ENCODE results near the gene EDN2. TPM values are rescaled to one million over a fixed set of nuclear protein-coding genes. Genes with fewer than 3 reads are reported as not detected.

The EDN2 gene
- total RNA-seq, 1 donor from 2014 or later: 0.27 TPM

GRCh38 chr1:41519667-41520066 is 35.2 kb upstream of the EDN2 start:
- ATAC-seq: no peak
- intact Hi-C loops (cut with micrococcal nuclease): no loop called here
- no peak for DNase-seq

DNA sequence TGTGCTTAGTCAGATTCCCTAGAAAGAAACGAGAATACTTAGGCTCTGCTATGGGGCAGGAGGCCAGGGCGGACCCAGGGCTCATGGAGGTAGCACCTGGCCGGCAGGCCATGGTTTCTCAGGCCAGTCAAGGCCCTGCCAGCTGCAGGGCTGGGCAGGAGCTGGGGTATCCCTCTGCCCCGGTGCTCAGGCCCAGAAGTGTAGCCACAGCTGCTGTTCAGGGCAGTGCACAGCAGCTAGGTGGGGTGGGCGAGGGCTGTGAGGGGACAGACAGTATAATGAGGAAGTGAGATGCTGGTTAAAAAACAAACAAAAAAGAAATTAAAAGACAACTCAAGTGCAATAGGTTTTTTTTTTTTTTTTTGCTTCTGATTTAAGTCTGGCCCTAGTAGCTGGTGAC is 34.0 kb upstream of the EDN2 start:
- intact Hi-C loops (cut with micrococcal nuclease): no loop called here
- no peak for ATAC-seq
- no peak for DNase-seq

DNA sequence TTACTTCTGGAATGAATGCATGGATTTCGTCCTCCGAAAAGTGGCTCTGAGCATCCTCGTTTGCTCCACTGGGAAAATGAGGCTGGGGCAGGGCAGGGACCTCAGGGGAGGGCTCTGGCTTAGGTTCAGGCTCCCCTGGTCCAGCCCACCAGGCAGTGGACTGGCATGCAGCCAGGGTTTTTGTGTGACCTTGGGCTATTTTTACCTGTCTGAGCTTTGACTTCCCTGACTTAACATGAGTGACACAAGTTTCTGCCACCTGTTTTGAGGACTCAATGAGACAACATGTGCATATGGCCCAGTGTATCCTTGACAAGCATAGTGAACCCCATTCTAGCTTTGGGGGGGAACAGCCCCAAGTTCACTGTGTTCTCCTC is 32.6 kb upstream of the EDN2 start:
- ATAC-seq: peak; percentile 4
- intact Hi-C loops (cut with micrococcal nuclease): no loop called here
- DNase-seq: no peak

DNA sequence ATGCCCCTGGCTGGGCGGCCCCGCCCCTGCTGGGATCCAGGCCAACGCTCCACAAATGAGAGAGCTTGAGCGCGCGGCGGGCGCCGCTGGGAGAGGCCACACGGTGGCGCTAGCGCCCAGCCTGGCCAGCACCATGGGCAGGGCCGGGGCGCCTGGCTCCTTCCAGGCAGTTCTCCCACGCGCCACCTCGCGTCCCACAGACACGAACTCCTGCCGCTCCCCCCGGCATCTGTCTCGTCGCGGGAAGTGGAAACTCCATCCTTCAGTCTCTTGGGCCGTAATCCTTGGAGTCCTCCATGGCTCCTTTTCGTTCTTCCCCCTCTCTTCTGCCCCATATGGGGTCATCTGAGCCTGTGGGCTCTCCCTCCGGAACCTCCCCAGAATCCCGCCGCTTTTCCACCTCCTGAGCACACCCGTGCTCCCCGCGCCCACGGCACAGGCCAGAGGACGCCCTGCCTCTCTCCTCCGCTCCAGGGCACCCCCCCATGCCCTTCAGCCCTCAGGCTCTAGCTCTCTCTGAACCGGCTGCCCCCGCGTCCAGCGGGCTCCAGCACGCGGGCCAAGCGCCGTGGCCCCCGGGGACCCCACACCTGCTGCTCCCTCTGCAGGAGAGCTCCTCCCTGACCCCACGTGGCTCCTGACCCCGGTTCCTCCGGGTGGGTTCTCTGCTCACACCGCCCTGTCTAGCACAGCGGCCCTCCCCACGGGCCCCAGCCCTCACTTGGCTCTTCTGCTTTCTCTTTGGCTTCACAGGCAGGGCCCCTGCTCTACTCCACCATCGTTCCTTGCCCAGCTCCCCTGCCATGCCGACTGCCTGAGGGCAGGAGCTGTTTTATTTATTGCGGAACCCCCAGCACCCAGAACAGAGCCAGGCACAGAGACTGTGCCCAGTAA is 31.9 kb upstream of the EDN2 start:
- ATAC-seq (peak; percentile 95), DNase-seq (peak; percentile 97)
- intact Hi-C loops (cut with micrococcal nuclease): no loop called here

GRCh38 chr1:41515778-41516167 is 31.3 kb upstream of the EDN2 start:
- DNase-seq: no peak
- intact Hi-C loops (cut with micrococcal nuclease): no loop called here
- no peak for ATAC-seq

DNA sequence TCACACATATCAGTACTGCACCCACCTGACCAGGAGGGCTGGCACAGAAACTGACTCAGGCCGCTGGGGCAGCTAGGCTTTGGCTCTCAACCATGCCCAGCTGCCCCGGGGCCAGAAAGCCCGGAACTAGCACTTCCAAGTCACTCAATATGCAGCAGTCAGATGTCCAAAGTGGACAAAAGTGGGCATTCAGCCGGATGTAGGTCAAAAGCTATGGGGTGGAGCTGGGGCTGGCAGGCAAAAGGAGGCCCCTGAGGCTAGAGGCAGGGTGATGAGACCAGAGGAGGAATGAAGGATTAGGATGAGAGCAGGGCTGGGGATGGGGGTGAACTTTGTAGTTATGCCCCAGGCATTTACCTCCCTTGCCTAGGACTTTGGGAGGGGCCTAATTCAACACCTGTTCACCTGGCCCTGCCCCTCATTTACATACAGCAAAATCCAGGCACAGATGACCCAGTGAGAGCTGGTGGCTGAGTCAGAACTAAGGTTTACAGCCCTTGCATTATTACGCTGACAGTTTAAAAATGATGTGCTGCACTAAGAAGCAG is 30.7 kb upstream of the EDN2 start:
- intact Hi-C loops (cut with micrococcal nuclease): no loop called here
- no peak for DNase-seq
- peak; percentile 10 for ATAC-seq

- no peak for ATAC-seq
- no peak for DNase-seq
- intact Hi-C loops (cut with micrococcal nuclease): no loop called here
Measured at GRCh38 chr1:41514381-41514780, 29.9 kb upstream of the EDN2 start.

- intact Hi-C loops (cut with micrococcal nuclease): no loop called here
- no peak for ATAC-seq
- no peak for DNase-seq
Measured at GRCh38 chr1:41513383-41513735, 28.9 kb upstream of the EDN2 start.

DNA sequence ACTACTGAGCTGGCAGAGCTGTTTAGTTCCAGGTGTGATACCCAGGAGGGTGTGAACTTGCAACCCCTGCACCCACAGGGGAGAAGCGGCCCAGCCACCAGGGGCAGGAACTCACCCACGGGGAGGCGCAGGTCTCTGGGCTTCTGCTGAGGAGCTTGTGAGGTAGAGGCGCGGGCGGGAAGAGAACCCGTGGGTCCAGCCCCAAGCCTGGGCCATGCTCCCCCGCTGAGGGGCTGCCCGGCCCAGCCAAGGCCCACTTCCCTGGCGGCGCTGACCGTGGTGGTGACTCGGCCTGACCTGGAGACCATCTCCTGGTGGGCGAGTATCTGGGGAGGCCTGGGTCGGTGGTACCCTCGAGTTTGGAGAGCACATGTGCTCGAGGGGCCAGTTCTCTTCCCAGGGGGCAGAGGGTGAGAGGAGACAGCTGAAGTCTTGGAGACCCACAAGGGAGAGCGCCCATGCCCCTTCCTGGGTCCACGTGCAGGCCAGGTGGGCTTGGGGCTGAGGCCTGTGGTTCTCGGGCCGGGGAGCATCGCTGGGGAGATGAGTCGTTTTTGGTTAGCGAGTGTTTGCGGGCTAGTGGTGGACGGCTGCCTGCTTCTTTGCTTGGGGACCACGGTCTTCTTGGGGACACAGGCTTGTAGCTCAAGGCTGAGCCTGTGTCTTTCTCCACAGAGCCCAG is 28.4 kb upstream of the EDN2 start:
- intact Hi-C loops (cut with micrococcal nuclease): no loop called here
- DNase-seq (peak; percentile 20), ATAC-seq (no peak)

DNA sequence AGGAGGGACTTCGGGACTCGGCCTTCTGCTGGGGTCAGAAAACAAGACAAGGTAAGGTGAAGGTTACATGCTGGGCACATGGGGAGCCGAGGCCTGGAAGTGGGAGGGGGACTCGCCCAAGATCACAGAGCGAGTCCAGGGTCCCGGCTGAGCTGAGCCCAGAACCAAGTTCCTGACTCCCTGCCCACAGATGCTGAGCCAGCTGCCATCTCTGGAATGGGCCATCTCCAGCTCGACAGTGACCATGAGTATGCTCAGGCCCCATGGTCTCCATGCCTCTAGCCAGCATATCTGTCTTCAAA is 26.7 kb upstream of the EDN2 start:
- no peak for DNase-seq
- no peak for ATAC-seq
- intact Hi-C loops (cut with micrococcal nuclease): no loop called here

DNA sequence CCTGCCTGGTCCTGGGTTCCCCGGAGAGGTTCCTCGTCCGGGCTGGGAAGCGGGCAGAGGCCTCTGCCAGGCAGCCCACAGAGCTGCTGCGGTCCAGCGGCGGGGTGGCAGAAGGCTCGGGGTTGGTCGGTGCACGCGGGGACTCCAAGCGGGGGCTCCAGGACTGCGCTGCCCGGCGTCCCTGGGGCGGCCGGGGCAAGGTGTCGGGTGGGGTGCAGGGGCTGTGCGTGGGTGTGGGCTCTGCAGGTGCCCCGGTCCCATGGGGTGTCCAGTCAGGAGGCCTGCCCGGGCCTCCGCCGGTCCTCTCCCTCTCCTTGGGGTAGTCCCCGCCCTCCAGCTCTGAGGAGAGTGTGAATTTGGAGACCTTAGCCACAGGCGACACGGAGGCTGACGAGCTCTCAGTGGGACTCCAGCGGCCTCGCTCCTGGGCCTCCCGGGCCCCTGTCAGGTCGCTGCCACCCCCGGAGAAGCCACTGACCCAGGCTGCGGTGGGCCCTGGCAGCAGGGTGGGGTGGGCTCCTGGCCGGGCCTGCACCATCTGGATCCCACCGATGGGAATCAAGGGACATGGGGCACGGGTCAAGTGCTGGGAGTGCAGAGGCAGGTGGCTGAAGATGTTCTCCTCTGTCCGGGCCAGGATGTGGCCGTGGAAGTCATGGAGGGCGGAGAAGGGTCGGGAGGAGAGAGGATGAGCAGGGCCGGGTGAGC is 26.2 kb upstream of the EDN2 start:
- DNase-seq: peak; percentile 33
- no peak for ATAC-seq
- intact Hi-C loops (cut with micrococcal nuclease): no loop called here

DNA sequence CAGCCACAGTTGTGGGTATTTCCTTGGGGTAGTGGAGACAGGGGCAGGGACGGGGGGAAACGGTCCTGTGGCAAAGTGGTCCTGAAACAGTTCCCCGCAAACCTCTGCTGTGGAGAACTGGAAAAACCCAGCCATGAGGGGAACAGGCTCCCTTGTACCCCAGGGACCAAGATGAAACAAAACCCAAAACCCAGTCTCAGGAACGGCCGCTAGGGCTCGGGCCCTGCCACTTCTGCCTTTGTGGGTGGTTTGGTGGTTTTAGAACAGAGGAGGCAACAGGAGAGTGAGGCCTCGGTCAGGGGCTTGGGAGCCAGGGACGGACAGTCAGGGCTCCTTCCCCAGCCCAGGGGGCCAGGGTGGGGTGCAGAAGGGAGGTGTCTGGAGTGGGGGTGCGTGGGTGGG is 24.8 kb upstream of the EDN2 start:
- intact Hi-C loops (cut with micrococcal nuclease): no loop called here
- ATAC-seq: no peak
- DNase-seq: peak; percentile 17

- intact Hi-C loops (cut with micrococcal nuclease): no loop called here
- ATAC-seq (no peak), DNase-seq (peak; percentile 9)
Measured at GRCh38 chr1:41508290-41508689, 23.8 kb upstream of the EDN2 start.

DNA sequence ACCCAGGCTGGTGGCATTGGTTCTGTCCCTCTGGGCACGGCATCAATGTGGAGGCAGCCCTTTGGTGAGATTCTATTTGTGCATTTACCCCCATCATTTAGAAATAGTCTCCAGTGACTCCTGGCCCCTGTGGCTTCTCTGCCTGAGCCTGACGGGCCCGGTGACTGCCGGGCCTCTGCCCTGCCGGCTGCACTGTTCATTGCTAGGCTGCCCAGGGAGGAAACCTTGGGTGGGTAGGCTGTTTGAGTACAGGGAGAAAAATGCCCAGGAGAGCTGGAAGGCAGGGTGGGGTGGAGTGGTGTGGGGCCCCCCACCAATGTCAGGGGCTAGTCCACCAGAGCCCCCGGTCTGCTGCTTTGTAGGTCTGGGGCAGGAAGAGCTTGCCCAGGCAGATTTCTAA is 23.4 kb upstream of the EDN2 start:
- DNase-seq (no peak), ATAC-seq (no peak)
- intact Hi-C loops (cut with micrococcal nuclease): no loop called here

GRCh38 chr1:41507110-41507720 is 22.7 kb upstream of the EDN2 start:
- intact Hi-C loops (cut with micrococcal nuclease): no loop called here
- ATAC-seq (no peak), DNase-seq (peak; percentile 15)

- ATAC-seq: peak; percentile 6
- no peak for DNase-seq
- intact Hi-C loops (cut with micrococcal nuclease): no loop called here
Measured at GRCh38 chr1:41504114-41505035, 19.9 kb upstream of the EDN2 start.

DNA sequence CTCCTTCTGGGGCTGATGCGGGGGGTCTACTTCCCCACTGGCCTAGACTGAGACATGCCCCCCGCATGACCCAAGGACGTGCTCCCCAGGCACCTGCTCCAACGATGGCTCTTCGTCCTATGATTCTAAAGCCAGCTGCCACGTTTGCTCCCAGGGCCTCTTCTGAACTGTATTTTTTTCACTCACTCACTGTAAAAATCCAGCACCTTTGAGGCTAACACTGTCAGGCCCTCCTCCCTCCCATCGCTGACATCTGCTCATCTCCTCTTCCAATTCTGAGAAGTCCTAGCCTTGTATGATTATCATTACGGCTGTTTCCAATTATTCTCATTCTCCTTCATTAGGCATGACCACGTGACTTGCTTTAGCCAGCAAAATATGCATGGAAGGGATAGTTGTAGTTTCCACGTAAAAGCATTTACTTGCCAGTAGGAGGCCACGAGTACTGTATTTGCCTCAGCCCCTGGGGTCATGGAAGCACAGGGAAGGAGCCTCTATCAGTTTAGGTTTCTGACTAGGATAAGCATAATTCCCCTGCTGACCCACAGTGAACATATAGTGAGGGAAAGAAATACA is 19.1 kb upstream of the EDN2 start:
- intact Hi-C loops (cut with micrococcal nuclease): no loop called here
- DNase-seq: no peak

DNA sequence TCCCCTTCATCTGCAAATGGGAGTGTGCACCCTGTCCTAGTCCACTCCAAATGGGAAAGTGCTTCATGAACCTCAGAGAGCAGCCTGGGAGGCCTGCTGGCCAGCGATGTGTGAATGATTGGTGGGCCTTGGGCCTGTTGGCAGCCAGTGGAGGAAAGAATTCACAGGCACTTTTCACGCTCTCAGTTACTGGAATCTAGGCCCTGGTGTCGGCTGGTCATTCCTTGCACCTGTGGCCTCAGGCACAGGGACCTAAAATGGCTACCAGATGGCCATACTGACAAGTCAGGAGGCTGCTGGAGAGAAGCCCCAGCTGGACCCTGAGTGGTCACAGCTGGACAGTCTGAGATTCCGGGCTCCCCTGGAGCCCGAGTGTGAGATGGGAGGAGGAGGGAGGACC is 18.4 kb upstream of the EDN2 start:
- ATAC-seq: peak; percentile 17
- peak; percentile 62 for DNase-seq
- intact Hi-C loops (cut with micrococcal nuclease): no loop called here

More for the DNA sequence above, 19.1 kb upstream of the EDN2 start:
- ATAC-seq: no peak
